ENCODE results near the gene MYO7A.

- TF ChIP-seq CTCF (IDR thresholded peaks at IDR 0.05) (no peak), POLR2A (IDR thresholded peaks at IDR 0.05) (no peak)
Measured at GRCh38 chr11:77119531-77119936, 8.5 kb upstream of the MYO7A start.
